Epidermal melanocyte (primary cell): ENCODE measurements around the gene IDH2.
A peak's percentile ranks its signal among the peaks of the same experiment; 100 is the strongest.
"Not testable (repeated sequence)": the region's sequence is repeated elsewhere in the genome, so short reads cannot be mapped to it uniquely, and the experiment has no call there.

Experiments used
- DNase-seq: peaks from one replicate; pipeline ENCODE4 v3.0.0; 2011; ENCODE audit warnings: low spot score; ENCODE audit not compliant: insufficient read length

The IDH2 gene

DNA sequence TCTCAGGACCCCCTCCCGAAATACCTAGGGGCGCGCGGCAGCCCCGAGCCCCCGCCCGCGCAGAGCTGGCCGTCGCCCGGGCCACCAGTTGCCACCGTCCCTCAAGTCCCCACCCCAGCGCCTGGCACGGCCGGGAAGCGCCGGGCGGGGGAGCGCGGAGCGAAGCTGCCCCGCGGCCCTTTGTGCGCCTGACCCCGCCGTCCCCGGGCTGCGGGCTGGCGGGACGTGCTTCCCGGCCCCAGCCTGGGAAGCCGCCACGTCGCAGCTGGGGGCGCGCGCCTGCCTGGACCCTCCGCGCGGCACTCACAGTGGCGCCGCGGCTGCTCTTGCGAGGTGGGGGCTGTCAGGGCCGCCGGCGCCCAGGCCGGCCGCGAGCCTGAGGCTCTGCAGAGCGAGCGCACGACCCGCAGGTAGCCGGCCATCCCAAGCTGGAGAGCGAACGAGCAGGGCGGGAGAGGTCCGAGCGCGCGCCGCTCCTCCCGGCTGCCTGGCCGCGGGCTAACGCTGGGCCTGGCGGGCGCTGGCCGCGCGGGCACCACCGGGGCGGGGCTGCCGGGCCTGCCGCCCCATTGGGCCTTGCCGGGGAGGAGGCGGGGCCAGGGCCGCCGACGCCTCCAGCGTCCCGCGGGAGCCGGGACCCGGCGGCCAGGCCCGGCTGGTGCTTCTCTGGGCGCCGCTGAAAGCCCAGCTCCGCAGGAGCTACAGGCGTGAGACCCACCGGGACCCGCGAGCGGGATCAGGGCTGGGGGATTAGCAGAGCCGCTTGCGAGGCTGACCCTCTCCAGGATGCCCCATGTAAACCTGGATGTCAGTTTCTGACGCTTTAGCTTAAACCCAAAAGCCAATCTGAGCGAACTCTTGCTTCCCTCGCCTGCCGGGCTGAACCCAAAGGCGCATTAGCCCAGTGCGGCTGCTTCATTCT lies at the start of gene IDH2:
Gene IDH2 (minus strand): TSS at position 500 of the 922 bp plus-strand sequence. CDS start 78 bp downstream, at position 422.
- peak; percentile 85 for DNase-seq

DNA sequence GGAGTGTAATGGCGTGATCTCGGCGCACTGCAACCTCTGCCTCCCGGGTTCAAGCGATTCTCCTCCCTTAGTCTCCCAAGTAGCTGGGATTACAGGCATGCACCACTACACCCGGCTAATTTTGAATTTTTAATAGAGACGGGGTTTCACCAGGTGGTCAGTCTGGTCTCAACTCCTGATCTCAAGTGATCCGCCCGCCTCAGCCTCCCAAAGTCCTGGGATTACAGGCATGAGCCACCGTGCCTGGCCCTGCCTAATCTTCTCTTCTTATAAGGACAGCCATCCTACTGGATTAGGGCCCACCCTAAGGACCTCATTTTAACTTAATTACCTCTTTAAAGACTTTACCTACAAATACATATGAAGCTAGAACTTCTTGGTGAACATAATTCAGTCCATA lies 48.3 kb upstream of the IDH2 start:
- not testable (repeated sequence) for DNase-seq

DNA sequence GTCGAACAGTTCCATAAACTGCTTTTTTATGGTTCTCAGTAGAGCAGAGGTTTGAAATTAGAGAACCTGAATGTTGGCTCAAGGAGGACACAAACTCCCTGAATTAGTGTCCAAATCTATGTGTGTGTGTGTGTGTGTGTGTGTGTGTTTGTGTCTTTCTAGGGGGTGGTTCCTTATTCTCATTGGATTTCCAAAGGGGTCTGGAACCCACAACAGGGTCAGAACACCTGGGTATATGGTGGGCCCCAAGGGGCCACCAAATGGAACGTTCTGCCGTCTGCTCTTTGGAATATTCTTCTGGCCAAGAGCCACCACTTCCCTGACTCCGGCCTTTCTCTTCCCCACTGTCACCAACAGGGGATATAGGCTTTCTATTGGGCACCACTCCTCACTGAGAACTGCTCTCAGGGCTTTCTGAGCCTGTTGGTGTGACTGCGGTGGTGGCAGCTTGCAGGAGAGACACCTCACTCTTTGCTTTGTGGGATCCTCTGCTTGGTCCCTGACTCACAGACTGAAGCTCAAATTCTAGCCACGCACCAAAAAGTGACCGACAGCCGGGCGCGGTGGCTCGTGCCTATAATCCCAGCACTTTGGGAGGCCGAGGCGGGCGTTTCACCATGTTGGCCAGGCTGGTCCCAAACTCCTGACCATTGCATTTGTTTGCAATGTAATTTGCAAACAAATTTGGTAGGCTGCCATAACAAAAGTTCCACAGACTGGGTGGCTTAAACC lies 47.5 kb upstream of the IDH2 start:
- DNase-seq, result no peak

DNA sequence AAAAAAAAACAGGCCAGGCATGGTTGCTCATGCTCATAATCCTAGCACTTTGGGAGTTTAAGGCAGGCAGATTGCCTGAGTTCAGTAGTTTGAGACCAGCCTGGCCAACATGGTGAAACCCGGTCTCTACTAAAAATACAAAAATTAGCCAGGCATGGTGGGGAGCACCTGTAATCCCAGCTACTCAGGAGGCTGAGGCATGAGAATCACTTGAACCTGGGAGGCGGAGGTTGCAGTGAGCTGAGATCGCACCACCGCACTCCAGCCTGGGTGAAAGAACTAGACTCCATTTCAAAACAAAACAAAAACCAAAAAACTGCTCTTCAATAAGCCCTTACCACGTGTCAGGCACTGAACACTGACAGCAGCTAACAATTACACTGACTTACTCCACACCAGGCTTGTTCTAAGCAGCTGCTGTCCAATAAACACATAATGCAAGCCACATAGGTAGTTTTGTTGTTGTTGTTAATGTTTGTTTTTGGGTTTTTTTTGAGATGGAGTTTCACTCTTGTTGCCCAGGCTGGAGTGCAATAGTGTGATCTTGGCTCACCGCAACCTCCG lies 44.0 kb upstream of the IDH2 start:
- not testable (repeated sequence) for DNase-seq

DNA sequence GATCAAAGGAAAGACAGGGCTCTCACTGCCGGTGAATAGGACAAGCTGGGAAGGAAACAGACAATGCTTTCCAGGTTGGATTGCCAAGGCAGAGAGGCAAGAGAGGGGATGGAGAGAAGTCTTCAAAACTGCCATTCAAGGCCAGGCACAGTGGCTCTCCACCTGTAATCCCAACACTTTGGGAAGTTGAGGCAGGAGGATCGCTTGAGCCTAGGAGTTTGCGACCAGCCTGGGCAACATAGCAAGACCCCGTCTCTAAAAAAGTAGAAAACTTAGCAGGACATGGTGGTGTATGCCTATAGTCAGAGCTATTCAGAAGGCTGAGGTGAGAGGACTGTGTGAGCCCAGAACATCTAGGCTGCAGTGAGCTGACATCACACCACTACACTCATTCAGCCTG lies 43.5 kb upstream of the IDH2 start:
- DNase-seq, result no peak

DNA sequence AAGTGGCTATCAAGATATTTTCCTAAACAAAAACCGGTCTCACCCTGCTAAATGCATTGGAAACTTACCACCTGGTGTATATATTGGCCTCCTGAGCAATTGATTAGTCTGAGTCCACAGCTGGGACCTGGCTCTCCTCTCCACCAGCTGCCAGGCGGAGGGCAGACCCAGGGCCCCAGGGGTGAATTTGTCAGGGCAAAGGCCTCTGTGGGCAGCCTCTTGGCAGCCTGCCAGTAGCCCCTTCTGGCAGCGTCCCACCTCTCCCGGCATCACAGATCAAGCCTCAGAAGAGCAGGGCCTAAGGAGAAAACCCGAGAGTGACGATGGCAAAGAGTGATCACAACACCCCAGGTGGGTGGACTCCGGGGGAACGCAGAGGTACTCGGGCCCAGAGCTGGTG lies 43.0 kb upstream of the IDH2 start:
- DNase-seq, result no peak

DNA sequence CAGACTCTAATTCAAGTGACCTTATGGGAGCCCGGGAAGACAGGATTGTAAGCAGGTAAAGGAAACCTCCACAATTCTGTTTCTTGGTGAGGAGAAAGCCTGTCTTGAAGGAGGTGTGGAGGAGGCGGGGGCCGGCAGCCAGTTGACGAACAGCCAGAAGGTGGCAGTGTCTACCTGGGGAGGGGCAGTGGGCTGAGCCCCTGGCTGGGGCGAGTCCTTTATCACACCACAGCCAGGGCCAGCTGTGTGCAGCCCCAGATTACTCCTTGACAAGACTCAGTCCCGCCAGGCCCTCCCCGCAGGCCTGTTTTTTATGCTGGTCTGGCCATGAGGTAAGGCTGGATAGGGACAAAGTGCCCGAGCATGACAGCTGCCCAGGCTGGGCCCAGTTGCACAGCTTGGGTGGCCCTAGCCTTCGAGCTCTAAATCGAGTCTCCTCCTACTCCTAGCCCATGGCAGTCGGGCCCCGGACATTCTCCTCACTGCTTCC lies 40.9 kb upstream of the IDH2 start:
- no peak for DNase-seq

DNA sequence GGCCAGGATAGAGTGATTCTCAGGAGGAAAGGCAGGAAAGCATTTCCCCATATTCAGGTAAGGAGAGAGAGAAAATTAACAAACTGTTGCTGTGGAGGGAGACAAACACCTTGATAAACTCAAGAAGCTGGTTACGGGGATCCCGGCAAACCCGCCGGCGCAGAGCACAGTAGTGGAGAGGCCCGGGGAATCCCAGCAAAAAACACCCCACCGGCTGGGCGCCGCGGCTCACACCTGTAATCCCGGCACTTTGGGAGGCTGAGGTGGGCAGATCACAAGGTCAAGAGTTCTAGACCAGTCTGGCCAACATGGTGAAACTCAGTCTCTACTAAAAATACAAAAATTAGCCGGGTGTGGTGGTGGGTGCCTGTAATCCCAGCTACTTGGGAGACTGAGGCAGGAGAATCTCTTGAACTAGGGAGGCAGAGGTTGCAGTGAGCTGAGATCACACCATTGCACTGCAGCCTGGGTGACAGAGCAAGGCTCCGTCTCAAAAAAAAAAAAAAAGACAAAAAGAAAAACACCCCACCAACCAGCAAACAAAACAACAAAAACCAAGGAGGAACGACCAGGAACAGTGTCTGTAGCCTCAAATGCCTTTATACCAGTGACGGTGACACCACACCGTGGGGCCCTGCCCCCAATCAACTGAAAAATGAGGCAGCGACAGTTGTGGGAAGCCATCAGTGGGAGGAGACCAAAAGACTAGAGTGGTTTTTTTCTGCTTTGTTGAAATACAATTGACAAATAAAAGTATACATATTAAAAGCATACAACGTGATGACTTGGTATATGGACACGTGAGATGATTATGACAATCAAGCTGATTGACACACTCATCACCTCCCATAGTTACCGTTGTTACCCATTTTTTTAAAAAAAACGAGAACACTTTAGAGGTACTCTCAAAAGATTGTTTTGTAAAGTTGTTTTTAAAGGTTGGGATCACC lies 40.2 kb upstream of the IDH2 start:
- DNase-seq, result no peak

DNA sequence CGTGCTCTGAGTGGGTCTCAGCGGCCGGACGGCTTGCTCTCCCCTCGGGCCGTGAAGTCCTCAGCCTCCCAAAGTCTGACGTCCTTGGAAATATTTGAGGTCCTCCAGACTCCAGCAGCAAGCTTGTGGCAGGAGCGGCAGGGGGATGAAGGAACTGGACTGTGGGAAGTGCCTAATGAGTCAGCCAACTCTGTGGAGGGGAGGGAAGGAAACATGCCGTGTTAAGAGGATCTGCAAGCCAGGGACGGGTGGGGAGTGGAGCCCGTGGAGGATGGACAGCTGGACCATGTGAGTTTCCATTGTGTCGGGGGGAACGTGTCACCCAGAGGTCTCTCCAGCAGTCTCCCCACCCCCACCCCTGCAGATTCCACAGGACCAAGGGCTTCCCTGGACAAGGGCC lies 39.4 kb upstream of the IDH2 start:
- no peak for DNase-seq

DNA sequence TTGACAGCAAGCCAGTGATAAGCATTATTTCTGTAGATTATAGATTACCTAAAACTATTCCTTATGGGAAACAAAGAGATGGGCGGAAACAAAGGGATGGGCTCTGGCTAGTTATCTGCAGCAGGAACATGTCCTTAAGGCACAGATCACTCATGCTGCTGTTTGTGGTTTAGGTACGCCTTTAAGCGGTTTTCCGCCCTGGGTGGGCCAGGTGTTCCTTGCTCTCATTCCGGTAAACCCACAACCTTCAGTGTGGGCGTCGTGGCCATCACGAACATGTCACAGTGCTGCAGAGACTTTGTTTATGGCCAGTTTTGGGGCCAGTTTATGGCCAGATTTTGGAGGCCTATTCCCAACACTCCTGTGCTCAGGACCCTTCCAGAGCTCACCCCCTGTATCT lies 37.3 kb upstream of the IDH2 start:
- not testable (repeated sequence) for DNase-seq

DNA sequence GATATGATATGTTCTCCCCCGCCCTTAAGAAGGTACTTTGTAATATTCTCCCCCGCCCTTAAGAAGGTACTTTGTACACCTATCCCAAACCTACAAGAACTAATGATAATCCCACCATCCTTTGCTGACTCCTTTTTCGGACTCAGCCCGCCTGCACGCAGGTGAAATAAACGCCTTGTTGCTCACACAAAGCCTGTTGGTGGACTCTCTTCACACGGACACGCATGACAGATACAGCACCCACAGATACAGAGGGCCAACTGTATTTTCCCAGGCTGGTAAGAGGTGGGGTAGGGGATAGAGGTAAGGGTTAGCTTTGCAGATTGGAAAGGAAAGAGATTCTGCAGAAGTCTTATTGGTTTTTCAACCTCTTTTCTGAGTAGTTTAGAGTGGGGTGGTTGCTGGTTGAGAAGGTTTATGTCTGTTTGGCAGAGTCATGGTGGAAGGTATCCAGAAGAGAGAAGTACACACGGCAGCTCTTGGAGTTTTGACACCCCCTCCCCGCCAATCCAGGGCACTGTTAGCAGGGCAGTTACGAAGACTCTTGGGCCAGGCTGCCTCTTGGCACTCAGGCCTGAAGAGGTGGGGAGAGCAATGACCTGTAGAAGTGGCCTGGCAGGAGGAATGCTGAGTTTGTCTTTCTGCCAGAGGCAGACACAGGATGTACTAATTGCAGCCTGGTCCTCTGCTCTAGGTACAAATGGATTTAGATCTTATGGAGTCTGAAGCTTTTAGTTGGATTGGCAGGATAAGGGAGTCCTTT lies 36.0 kb upstream of the IDH2 start:
- no peak for DNase-seq

DNA sequence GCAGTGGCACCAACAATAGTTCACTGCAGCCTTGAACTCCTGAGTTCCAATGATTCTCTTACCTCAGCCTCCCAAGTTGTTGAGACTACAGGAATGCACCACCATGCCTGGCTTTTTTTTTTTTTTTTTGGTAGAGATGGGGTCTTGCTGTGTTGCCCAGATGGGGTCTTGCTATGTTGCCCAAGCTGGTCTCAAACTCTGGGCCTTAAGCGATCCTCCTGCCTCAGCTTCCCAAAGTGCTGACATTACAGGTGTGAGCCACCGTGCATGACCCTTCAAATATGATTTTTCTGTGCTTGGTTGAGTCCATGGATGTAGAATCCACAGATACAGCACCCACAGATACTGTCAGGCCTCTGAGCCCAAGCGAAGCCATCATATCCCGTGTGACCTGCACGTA lies 30.2 kb upstream of the IDH2 start:
- DNase-seq, result no peak

DNA sequence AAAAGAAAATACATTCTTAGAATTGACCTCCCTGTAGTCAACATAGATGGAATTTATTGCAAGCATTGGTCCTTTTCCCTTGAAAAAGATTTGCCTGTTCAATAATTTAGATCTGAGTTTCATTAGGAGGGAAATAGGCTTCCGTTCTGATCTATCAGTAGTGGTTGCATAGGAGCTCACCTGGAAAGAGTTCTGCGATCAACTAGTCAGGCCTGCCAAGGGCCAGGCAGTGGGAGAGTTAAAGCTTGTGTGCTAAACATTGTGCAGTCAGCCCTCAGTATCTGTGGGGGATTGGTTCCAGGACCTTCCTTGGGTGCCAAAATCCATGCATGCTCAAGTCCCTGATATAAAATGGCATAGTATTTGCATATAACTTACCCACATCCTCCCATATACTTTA lies 29.6 kb upstream of the IDH2 start:
- no peak for DNase-seq

DNA sequence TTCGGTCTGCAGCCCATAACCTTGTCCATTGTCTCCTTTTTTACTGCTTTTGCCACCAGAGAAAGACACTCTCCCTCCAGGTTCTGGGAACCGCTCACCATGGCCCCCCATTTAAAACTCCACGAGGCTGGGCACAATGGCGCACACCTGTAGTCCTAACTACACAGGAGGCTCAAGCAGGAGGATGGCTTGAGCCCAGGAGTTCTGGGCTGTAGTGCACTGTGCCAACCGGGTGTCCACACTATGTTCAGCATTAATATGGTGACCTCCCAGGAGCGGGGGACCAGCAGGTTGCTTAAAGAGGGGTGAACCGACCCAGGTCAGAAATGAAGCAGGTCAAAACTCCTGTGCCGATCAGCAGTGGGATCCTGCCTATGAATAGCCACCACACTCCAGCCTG lies 28.0 kb upstream of the IDH2 start:
- no peak for DNase-seq

DNA sequence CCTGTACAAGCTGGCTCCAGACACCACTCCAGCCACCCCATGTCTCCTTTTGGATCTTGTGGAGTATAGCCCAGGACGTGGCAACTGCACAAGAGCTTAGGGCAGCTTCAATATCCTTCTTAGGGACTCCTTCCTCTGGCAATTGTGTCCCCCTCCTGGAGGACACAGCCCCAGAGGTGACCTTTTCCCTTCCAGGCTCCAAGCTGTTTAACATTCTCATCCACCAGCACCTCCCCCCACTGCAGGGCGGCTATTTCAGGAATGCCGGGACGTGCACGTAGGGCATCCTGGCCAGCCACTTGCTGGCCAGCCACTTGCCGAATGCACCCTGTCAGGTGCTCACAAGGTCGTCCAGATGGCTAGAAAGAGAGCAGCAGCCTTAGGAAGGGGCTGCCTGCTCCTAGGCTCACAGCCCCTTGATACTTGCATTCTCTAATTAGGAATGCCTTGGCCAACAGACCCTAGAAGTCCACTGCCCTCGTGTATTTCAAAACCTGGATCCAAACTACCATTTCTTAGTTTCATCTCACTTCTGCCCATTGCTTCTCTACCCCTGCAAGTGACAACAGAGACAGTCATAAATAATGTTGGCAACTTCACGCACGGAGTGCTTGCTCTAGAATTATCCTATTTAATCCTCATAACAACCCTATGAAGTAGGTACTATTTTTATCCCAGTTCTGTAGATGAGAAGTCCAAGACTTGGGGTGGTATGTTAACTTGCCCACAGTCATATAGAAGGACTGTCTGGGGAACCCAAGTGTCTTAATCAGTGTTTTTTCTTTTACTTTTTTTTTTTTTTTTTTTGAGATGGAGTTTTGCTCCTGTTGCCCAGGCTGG lies 24.5 kb upstream of the IDH2 start:
- DNase-seq, result no peak

DNA sequence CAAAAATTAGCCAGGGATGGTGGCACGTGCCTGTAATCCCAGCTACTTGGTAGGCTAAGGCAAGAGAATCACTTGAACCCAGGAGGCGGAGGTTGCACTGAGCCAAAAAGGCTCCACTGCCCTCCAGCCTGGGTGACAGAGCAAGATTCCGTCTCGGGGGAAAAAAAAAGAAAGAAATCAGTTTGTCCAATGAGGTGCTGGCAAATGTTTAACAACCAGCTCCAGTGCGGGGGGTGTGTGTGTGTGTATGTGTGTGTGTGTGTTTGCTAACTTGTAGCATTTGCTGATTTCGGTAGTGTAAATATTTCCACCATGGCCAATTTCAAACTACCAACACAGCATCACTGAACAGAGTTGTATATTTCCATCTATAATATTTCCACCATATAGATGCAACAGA lies 23.8 kb upstream of the IDH2 start:
- DNase-seq, result no peak

DNA sequence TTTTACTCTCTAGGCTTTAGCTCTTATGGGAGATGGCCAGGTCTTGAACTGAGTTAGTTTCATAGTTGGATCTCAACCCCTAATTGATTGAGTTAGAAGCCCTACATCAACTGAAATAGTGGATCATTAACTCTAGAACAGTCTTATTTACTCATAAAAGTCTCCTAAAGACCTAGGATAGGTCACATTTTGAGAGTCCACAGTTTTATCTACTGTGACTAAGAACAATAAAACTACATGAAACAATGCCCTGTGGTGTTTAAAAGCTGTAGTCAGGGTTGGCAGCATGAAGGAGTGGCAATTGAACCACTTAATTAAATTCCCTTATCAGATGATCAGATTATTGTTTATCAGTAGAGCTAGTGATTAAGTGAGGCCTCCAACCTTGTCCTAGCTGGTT lies 22.2 kb upstream of the IDH2 start:
- DNase-seq, result no peak

DNA sequence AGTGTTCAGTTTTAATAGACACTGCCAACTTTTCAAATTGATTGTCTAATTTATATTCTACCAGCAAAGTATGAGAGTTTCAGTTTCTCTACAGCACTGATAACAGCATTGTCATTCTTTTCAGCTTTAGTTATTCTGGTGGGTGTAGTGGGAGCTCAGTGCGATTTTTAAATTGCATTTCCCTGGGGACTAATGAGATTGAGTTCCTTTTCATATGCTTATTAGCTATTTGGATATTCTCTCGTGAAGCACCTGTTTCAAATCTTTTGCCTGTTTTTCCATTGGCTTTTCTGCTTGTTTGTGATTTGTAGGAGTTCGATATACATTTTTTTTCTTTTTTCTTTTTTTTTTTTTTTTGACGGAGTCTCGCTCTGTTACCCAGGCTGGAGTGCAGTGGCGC lies 18.8 kb upstream of the IDH2 start:
- no peak for DNase-seq

DNA sequence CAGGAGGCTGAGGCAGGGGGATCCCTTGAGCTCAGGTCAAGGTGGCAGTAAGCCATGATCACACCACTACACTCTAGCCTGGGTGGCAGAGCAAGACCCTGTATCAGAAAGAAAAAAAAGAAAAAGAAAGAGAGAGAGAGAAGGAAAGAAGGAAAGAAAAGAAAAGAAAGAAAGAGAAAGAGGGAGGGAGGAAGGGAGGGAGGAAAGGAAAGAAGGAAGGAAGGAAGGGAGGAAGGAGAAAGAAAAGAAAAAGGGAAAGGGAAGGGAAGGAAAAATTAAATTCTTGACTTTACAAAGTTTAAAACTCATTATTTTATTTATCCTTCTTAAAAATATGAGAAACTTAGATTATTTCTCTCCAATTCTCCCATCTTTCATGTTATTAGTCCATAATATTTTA lies 17.1 kb upstream of the IDH2 start:
- no peak for DNase-seq
